ENCODE measurements around the gene GRM4. TPM values are rescaled to one million over a fixed set of nuclear protein-coding genes. Genes with fewer than 3 reads are reported as not detected.

The GRM4 gene
- total and polyA plus RNA-seq, 10 of the 15 experiments (the other 5 are each of a cell fraction or from before 2014, with no cell fraction given): 0.01 to 0.31 (median 0.05) TPM; not detected in 2

DNA sequence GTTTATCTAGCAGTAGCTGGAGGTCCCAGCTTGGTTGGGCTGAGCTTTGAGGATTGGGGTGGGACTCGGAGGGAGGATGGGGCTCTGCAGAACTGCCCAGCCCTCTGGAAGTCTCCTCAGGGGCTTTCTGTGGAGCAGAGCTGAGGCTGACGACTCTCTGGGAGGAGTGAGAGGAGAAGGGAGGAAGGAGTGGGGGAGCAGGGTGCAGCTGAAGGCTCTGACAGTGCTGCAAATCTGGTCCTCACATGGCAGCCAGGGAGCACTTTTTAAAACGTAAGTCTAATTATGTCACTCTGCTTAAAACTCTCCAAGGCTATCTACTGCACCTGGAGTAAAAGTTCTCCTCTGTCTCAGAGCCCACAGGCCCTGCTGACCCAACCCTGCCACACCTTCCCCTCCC, 32.4 kb downstream of the GRM4 start:
- no TSS peak for BruUV-seq (replicated peaks)
- H3K9ac ChIP-seq (ENCODE audit: control insufficient read depth, insufficient read depth, low read length): no peak overlapping the region
- H2AFZ ChIP-seq (ENCODE audit: control insufficient read depth, low read depth, low read length): no peak overlapping the region
- FAIRE-seq: no peak
- 0% methylated on average over 3 of the region's 3 CpGs for WGBS (ENCODE audit: insufficient coverage, insufficient replicate concordance, low lambda C conversion rate, missing lambda C conversion rate)
- H3K9me3 ChIP-seq (replicated peaks; ENCODE audit: control insufficient read depth, insufficient read depth, low read length): no peaks in the 10 kb centered on the region
- intact Hi-C loops (cut with micrococcal nuclease; ENCODE audit: unreplicated experiment) (no loop called here), in situ Hi-C loops (cut with MboI) (no loop called here)
- TF ChIP-seq SREBF1 (IDR thresholded peaks at IDR 0.05; ENCODE audit: low read length) (no peak), CREM (IDR thresholded peaks at IDR 0.05; ENCODE audit: low read depth) (no peak), SUZ12 (IDR thresholded peaks at IDR 0.05; ENCODE audit: unreplicated experiment) (no peak), PML (IDR thresholded peaks at IDR 0.05; ENCODE audit: low read length) (no peak), ZNF24 (IDR thresholded peaks at IDR 0.05) (no peak), GATAD2B (conservative IDR thresholded peaks at IDR 0.05; ENCODE audit: low read depth) (no peak), TCF7 (IDR thresholded peaks at IDR 0.05; ENCODE audit: borderline replicate concordance) (no peak), HDAC6 (IDR thresholded peaks at IDR 0.05; ENCODE audit: unreplicated experiment) (no peak), ZNF274 (IDR thresholded peaks at IDR 0.05; ENCODE audit: insufficient read depth, insufficient read length) (no peak), MYC (IDR thresholded peaks at IDR 0.05; ENCODE audit: insufficient read depth, insufficient read length, insufficient replicate concordance, low read length, severe bottlenecking) (no peak), ZBTB4 (CRISPR knock-in tag; IDR thresholded peaks at IDR 0.05) (no peak), SREBF2 (IDR thresholded peaks at IDR 0.05; ENCODE audit: low read length) (no peak), ELK1 (IDR thresholded peaks at IDR 0.05; ENCODE audit: low read depth, low read length) (no peak), RBBP5 (conservative IDR thresholded peaks at IDR 0.05) (no peak), JUND (IDR thresholded peaks at IDR 0.05; ENCODE audit: low read depth, low read length) (no peak)
- TF ChIP-seq, protein P1, sequence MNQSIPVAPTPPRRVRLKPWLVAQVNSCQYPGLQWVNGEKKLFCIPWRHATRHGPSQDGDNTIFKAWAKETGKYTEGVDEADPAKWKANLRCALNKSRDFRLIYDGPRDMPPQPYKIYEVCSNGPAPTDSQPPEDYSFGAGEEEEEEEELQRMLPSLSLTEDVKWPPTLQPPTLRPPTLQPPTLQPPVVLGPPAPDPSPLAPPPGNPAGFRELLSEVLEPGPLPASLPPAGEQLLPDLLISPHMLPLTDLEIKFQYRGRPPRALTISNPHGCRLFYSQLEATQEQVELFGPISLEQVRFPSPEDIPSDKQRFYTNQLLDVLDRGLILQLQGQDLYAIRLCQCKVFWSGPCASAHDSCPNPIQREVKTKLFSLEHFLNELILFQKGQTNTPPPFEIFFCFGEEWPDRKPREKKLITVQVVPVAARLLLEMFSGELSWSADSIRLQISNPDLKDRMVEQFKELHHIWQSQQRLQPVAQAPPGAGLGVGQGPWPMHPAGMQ (IDR thresholded peaks at IDR 0.05; ENCODE audit: borderline replicate concordance): no peak
- SMC1A ChIA-PET (ENCODE audit: uncharacterized antibody, unreplicated experiment): no interaction called here
- no peaks in the 10 kb centered on the region for H4K20me1 ChIP-seq (ENCODE audit: control insufficient read depth, insufficient read depth)
- no peaks in the 10 kb centered on the region for H3K4me1 ChIP-seq (ENCODE audit: control insufficient read depth, insufficient read depth, low read length)
- no peaks in the 10 kb centered on the region for H3K36me3 ChIP-seq (ENCODE audit: control insufficient read depth in 2 of 2, insufficient read depth in 2 of 2, low read length in 1 of 2)
- POLR2A ChIA-PET: no interaction called here
- H3K27ac ChIP-seq (ENCODE audit: control insufficient read depth, insufficient read depth): no peak overlapping the region
- no peak overlapping the region for H3K4me3 ChIP-seq
- CTCF ChIA-PET: no interaction called here
- no peak overlapping the region for H3K4me2 ChIP-seq (ENCODE audit: control insufficient read depth, insufficient read depth)
- RAD21 ChIA-PET (ENCODE audit: unreplicated experiment): no interaction called here
- ATAC-seq: no peak
- DNase-seq (ENCODE audit: low read depth, low spot score): no peak
- H3K79me2 ChIP-seq (ENCODE audit: control insufficient read depth, insufficient read depth, low read length): no peaks in the 10 kb centered on the region
- peaks cover 0 to under 1% of the 10 kb centered on the region in 2 experiments; a peak in 2 of 4 replicates for H3K27me3 ChIP-seq (replicated peaks in 1 of 2; ENCODE audit: control insufficient read depth in 2 of 2, insufficient read depth in 2 of 2, low read length in 1 of 2)

All from GM12878 (cell line).